ENCODE measurements around the gene NCAM1.

- no peak for TF ChIP-seq CTCF (IDR thresholded peaks at IDR 0.05)
- TF ChIP-seq POLR2A (IDR thresholded peaks at IDR 0.05) = no peak
- TF ChIP-seq POLR2AphosphoS5 (IDR thresholded peaks at IDR 0.05) = no peak
- no peak for TF ChIP-seq EP300 (IDR thresholded peaks at IDR 0.05)
Observed at GRCh38 chr11:113082341-113082955, 121.2 kb downstream of the NCAM1 start.

Data from sigmoid colon (tissue), 4 donors.